Peyer's patch (tissue), 4 donors: ENCODE data around the gene HDAC4. TPM values are rescaled to one million over a fixed set of nuclear protein-coding genes. Genes with fewer than 3 reads are reported as not detected.

Experiments
- DNase-seq, 3 donors: peaks; one replicate each; pipeline ENCODE4 v3.0.0-alpha.2; 2017 to 2019
- H3K27ac ChIP-seq, 4 donors: fragments of 200-600 bp; sonication (generic); one replicate each; pipeline ENCODE4 v1.5.1; 2016 to 2019
- H3K27me3 ChIP-seq, 2 donors: fragments of 200-600 bp; sonication (generic); one replicate each; pipeline ENCODE4 v1.5.1; 2019
- H3K36me3 ChIP-seq, 3 donors: fragments of 200-600 bp; sonication (generic); one replicate each; pipeline ENCODE4 v1.5.1; 2016 to 2019
- H3K4me1 ChIP-seq, 4 donors: fragments of 200-600 bp; sonication (generic); one replicate each; pipeline ENCODE4 v1.5.1; 2016 to 2019
- H3K4me3 ChIP-seq, 4 donors: fragments of 200-600 bp; sonication (generic); 1 replicate in 3 of 4; 2 replicates in 1 of 4; pipeline ENCODE4 v1.5.1; 2016 to 2019; ENCODE audit warnings: mild to moderate bottlenecking in 1 of 4
- H3K9me3 ChIP-seq, 4 donors: fragments of 200-600 bp; sonication (generic); one replicate each; pipeline ENCODE4 v1.5.1; 2016 to 2019; ENCODE audit warnings: mild to moderate bottlenecking in 1 of 4
- POLR2A ChIP-seq, 2 donors: fragments of 450-650 bp; IDR thresholded peaks; one replicate each; pipeline ENCODE4 v1.5.1; 2017; ENCODE audit warnings: antibody characterized with exemption in 2 of 2, mild to moderate bottlenecking in 2 of 2, moderate library complexity in 2 of 2
- total RNA-seq, 4 donors: library from RNA; depleted of rRNA; stranded (reverse); fragments of >200 nt; gene quantifications; one replicate each; pipeline ENCODE4 v1.1.0, GENCODE V29; 2016
- TF ChIP-seq, protein P1 (sequence below), 6 experiments: fragments of 450-650 bp in 4 of 6; fragments of 200-600 bp in 2 of 6; sonication (generic) in 1 of 6; IDR thresholded peaks; one replicate each; pipeline ENCODE4 v1.5.1; 2017 to 2019; ENCODE audit warnings: antibody characterized with exemption in 6 of 6, mild to moderate bottlenecking in 3 of 6, moderate library complexity in 1 of 6

Gene HDAC4
- total RNA-seq, 4 donors from 2014 or later = 28.9 to 198 (median 102) TPM

DNA sequence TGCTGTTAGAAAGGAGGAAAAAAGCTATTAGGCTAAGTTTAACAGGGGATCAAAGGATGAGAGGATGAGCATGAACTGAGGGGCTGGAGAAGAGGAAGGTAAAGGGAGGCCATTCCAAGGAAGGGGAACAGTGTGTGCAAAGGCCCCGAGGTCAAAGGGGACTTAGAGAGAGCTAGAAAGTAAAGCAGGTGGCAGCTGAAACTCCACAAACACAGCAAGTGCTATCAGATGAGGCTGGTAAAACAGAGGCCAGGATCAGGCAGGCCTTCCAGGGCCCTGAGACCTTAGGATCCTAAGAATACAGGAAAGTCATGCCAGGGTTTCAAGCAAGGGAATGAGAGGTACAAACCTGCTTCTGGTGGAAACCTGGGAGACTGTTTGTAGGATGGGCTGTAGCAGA lies 5.8 kb downstream of the HDAC4 start:
- no peak for DNase-seq
- Histone ChIP-seq H3K4me3 (no peak overlapping the region), H3K27ac (no peak overlapping the region), H3K27me3 (no peaks in the 10 kb centered on the region), H3K4me1 (peaks cover 0 to 37% (median 4%) of the 10 kb centered on the region in 4 donors), H3K9me3 (no peaks in the 10 kb centered on the region), H3K36me3 (no peaks in the 10 kb centered on the region)
- no peak for TF ChIP-seq POLR2A (IDR thresholded peaks at IDR 0.05)
- TF ChIP-seq, protein P1, sequence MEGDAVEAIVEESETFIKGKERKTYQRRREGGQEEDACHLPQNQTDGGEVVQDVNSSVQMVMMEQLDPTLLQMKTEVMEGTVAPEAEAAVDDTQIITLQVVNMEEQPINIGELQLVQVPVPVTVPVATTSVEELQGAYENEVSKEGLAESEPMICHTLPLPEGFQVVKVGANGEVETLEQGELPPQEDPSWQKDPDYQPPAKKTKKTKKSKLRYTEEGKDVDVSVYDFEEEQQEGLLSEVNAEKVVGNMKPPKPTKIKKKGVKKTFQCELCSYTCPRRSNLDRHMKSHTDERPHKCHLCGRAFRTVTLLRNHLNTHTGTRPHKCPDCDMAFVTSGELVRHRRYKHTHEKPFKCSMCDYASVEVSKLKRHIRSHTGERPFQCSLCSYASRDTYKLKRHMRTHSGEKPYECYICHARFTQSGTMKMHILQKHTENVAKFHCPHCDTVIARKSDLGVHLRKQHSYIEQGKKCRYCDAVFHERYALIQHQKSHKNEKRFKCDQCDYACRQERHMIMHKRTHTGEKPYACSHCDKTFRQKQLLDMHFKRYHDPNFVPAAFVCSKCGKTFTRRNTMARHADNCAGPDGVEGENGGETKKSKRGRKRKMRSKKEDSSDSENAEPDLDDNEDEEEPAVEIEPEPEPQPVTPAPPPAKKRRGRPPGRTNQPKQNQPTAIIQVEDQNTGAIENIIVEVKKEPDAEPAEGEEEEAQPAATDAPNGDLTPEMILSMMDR (IDR thresholded peaks at IDR 0.05) = no peak

DNA sequence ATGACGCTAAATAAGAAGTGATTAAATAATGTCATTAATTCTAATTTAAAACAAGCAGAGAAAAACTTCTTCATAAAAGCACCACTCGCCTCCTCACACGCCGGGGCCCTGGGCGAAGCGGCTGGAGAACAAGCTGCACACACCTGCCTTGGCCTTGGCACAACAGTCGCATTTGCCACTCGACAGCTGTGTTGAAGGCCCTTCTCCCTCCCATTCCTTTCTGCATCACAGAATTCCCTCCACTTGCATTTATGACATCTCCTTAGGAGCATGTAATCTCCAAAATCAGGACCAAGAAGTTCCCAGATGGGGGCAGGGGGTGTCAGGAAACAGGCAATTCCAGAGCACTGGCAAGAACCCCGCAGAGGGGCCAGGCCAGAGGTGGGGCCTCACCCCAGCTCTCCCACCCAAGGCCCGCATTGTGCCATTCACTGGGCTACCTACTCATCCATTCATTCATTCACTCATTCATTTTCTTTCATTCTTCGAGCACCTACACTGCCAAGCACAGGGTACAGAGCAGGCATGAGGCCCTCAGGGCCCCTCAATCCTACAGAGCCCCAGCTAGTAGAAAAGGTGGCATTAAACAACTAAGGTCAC lies 6.4 kb downstream of the HDAC4 start:
- H3K4me3 ChIP-seq = no peak overlapping the region
- DNase-seq = peak in 2 of 3 donors; percentile 33 to 39
- peaks cover 0 to 37% (median 2%) of the 10 kb centered on the region in 4 donors for H3K4me1 ChIP-seq
- no peaks in the 10 kb centered on the region for H3K27me3 ChIP-seq
- no peaks in the 10 kb centered on the region for H3K36me3 ChIP-seq
- TF ChIP-seq, protein P1 (IDR thresholded peaks at IDR 0.05) = no peak
- no peak for TF ChIP-seq POLR2A (IDR thresholded peaks at IDR 0.05)
- no peaks in the 10 kb centered on the region for H3K9me3 ChIP-seq
- H3K27ac ChIP-seq = no peak overlapping the region

DNA sequence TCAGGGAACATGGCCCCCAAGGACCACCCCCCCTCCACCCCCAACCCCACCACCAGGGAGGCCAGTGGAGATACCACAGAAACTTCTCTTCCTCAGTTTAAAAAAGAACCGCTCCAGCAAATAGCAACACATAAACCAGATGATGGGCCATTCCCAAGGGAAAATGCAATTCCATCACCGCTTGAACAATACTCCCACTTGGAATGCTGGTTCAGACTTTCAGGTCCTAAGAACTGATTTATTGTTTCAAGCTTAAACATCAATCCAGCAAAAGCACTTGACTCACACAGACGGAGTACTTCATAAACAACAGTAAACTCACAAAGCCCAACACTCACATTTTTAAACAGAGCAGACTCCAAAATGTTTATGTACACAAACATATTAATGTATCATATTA lies 6.9 kb downstream of the HDAC4 start:
- Histone ChIP-seq H3K36me3 (no peaks in the 10 kb centered on the region), H3K4me3 (no peak overlapping the region), H3K27ac (no peak overlapping the region), H3K4me1 (peaks cover 0 to 32% (median 0%) of the 10 kb centered on the region in 4 donors), H3K9me3 (no peaks in the 10 kb centered on the region), H3K27me3 (no peaks in the 10 kb centered on the region)
- DNase-seq = no peak
- TF ChIP-seq POLR2A (IDR thresholded peaks at IDR 0.05) = no peak
- TF ChIP-seq, protein P1 (IDR thresholded peaks at IDR 0.05) = no peak

DNA sequence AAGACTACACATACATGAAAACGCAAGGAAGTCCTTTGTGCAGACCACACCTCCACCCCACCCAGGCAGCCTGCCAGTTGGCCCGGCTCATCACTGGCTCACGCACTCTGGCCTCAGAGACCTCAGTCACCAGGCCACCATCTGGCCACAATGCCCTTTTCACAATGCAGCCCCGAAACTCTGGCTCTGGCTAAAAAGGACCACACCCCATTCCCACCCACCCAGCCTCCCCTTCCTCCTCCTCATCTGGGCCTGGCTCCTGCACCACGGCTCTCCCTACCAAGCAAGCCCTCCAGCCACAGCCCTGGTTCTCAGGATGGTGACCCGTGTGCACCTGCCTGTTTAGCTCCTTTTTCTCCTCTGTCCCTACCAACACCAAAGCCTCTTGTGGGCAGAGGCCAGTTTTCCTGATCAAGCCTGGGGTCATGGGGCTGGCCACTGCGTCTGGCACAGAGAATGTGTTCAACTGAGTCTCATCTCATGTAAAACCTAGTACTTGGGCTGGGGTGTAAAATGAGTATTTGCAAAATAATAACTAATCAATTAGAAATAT lies 7.4 kb downstream of the HDAC4 start:
- Histone ChIP-seq H3K36me3 (no peaks in the 10 kb centered on the region), H3K4me3 (no peak overlapping the region), H3K9me3 (no peaks in the 10 kb centered on the region), H3K4me1 (peaks cover 0 to 28% (median 0%) of the 10 kb centered on the region in 4 donors), H3K27ac (no peak overlapping the region), H3K27me3 (no peaks in the 10 kb centered on the region)
- TF ChIP-seq POLR2A (IDR thresholded peaks at IDR 0.05) = no peak
- TF ChIP-seq, protein P1 (IDR thresholded peaks at IDR 0.05) = no peak
- DNase-seq = peak in 2 of 3 donors; percentile 54 to 57

DNA sequence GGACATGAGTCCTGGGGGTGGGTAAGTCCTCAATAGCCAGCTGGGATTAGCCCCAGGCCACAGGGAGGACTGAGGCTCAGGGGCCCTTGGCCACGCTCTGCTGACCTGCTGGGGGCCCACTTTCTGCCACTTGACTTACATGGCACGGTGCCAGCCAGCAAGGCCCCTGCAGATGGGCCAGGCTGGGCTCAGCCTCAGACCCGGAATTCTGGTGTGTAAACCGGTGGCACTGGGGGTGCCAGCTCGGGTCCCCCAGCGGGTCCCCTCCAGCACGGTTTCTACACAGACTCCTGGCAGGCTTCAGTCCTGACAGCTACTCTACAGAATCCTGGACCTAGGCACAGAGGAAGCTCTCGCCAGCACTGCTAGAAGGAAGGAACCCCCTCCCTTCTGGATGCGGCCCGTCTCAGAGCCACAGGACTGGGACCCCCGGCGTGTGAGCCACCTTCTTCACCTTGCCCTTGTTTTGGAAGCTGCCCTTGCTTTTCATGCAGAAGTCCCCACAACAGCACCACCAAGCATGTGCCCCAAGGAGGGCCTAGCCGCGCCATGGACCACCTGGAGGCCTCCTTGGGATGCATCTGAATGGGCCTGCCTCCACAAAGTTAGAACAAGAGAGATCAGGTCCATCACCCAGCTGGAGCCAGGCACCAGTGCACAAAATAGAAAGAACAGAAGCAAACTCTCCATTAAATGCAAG lies 8.0 kb downstream of the HDAC4 start:
- DNase-seq = peak in 2 of 3 donors; percentile 28 to 41

More for the DNA sequence above, 8.0 kb downstream of the HDAC4 start:
- Histone ChIP-seq H3K9me3 (no peaks in the 10 kb centered on the region), H3K4me1 (peaks cover 0 to 28% (median 0%) of the 10 kb centered on the region in 4 donors), H3K4me3 (no peak overlapping the region), H3K27ac (no peak overlapping the region), H3K36me3 (no peaks in the 10 kb centered on the region), H3K27me3 (no peaks in the 10 kb centered on the region)
- TF ChIP-seq, protein P1 (IDR thresholded peaks at IDR 0.05) = no peak
- TF ChIP-seq POLR2A (IDR thresholded peaks at IDR 0.05) = no peak
